Myocyte (in vitro differentiated cells): ENCODE results near the gene STK40. TPM values are rescaled to one million over a fixed set of nuclear protein-coding genes. Genes with fewer than 3 reads are reported as not detected.

Source experiments
- total RNA-seq: library from RNA; depleted of rRNA; stranded (reverse); fragments of >200 nt; gene quantifications from 2 replicates; pipeline ENCODE4 v1.2.3, GENCODE V29; 2014

STK40 gene
- total RNA-seq, 1 donor from 2014 or later = 18.2 TPM

Other genes starting within 250 kb of the STK40 start
- 82.4 and 93.9 TPM in 2 replicates for gene TRAPPC3, start 236.4 kb downstream of the STK40 start, total RNA-seq
- 733 and 867 TPM in 2 replicates for gene MAP7D1, start 229.8 kb downstream of the STK40 start, total RNA-seq
- gene THRAP3, start 161.5 kb downstream of the STK40 start, total RNA-seq = 74.7 and 85.8 TPM in 2 replicates
- 1.2 and 1.7 TPM in 2 replicates for gene SH3D21, start 79.6 kb downstream of the STK40 start, total RNA-seq
- gene EVA1B, start 62.3 kb downstream of the STK40 start, total RNA-seq = 26.4 and 42.0 TPM in 2 replicates
- 6.2 and 12.3 TPM in 2 replicates for gene LSM10, start 12.0 kb upstream of the STK40 start, total RNA-seq
- 9.4 and 11.4 TPM in 2 replicates for gene OSCP1, start 64.5 kb upstream of the STK40 start, total RNA-seq
- 55.6 and 64.4 TPM in 2 replicates for gene MRPS15, start 78.5 kb upstream of the STK40 start, total RNA-seq
- not detected in 2 replicates for gene CSF3R, start 97.0 kb upstream of the STK40 start, total RNA-seq